Thoracic aorta (tissue), 2 donors: ENCODE data around the gene MYO15B. TPM values are rescaled to one million over a fixed set of nuclear protein-coding genes. Genes with fewer than 3 reads are reported as not detected.
A peak's percentile ranks its signal among the peaks of the same experiment; 100 is the strongest.

Experiments used
- ATAC-seq: fragments of 150-250 bp; one replicate; pipeline ENCODE4 v1.8.0; 2017; ENCODE audit warnings: low read depth; ENCODE audit not compliant: insufficient number of reproducible peaks, low FRiP score
- DNase-seq: peaks from one replicate; pipeline ENCODE4 v3.0.0-alpha.2; 2020; ENCODE audit warnings: low spot score
- H3K27ac ChIP-seq, 2 donors: fragments of 200-600 bp; sonication (generic); 1 replicate in 1 of 2; 2 replicates in 1 of 2; pipeline ENCODE4 v1.5.1; 2016; ENCODE audit warnings: mild to moderate bottlenecking in 2 of 2, moderate library complexity in 2 of 2
- H3K27me3 ChIP-seq: fragments of 200-600 bp; sonication (generic); replicated peaks from 2 replicates; pipeline ENCODE4 v1.6.0; 2016; ENCODE audit warnings: mild to moderate bottlenecking; ENCODE audit not compliant: insufficient read depth
- H3K36me3 ChIP-seq: fragments of 200-600 bp; sonication (generic); one replicate; pipeline ENCODE4 v1.5.1; 2016
- H3K4me1 ChIP-seq, 2 donors: fragments of 200-600 bp; sonication (generic); 1 replicate in 1 of 2; 2 replicates in 1 of 2; pipeline versions ENCODE4 v1.5.1 to v1.6.0; 2016; ENCODE audit warnings: low read depth in 2 of 2, mild to moderate bottlenecking in 1 of 2; ENCODE audit not compliant: control insufficient read depth in 1 of 2
- H3K4me3 ChIP-seq: fragments of 200-600 bp; sonication (generic); 2 replicates; pipeline ENCODE4 v1.5.1; 2016; ENCODE audit warnings: mild to moderate bottlenecking
- H3K9me3 ChIP-seq: fragments of 200-600 bp; sonication (generic); 2 replicates; pipeline ENCODE4 v1.5.1; 2016
- CTCF ChIP-seq: fragments of 200-600 bp; sonication (generic); IDR thresholded peaks from one replicate; pipeline ENCODE4 v1.5.1; 2019; ENCODE audit warnings: antibody characterized with exemption
- total RNA-seq, 2 donors: library from RNA; depleted of rRNA; stranded (reverse); fragments of >200 nt; gene quantifications; one replicate each; pipeline versions ENCODE4 v1.1.0 to v1.2.3, GENCODE V29; 2016

The MYO15B gene
- total RNA-seq, 2 donors from 2014 or later, result 103 to 151 TPM

- no peak for TF ChIP-seq CTCF
- Histone ChIP-seq H3K27ac (no peak overlapping the region), H3K4me3 (no peak overlapping the region), H3K4me1 (no peaks in the 10 kb centered on the region), H3K36me3 (no peaks in the 10 kb centered on the region), H3K9me3 (no peaks in the 10 kb centered on the region), H3K27me3 (no peaks in the 10 kb centered on the region)
- ATAC-seq, result no peak
- no peak for DNase-seq
These were observed 8.3 kb downstream of the MYO15B start for GRCh38 chr17:75595920-75596313.

GRCh38 chr17:75596320-75597087 is 8.9 kb downstream of the MYO15B start:
- Histone ChIP-seq H3K9me3 (no peaks in the 10 kb centered on the region), H3K4me1 (no peaks in the 10 kb centered on the region), H3K27me3 (no peaks in the 10 kb centered on the region), H3K4me3 (no peak overlapping the region), H3K27ac (no peak overlapping the region), H3K36me3 (no peaks in the 10 kb centered on the region)
- ATAC-seq (no peak), DNase-seq (no peak)
- TF ChIP-seq CTCF, result no peak

- H3K27me3 ChIP-seq, result no peaks in the 10 kb centered on the region
- TF ChIP-seq CTCF, result peak; percentile 60
- no peaks in the 10 kb centered on the region for H3K36me3 ChIP-seq
- no peak overlapping the region for H3K4me3 ChIP-seq
- H3K4me1 ChIP-seq, result no peaks in the 10 kb centered on the region
- ATAC-seq (no peak), DNase-seq (no peak)
- no peaks in the 10 kb centered on the region for H3K9me3 ChIP-seq
- H3K27ac ChIP-seq, result no peak overlapping the region
These were observed 13.7 kb downstream of the MYO15B start for GRCh38 chr17:75601057-75601987.

- no peak for TF ChIP-seq CTCF
- Histone ChIP-seq H3K36me3 (no peaks in the 10 kb centered on the region), H3K4me3 (no peak overlapping the region), H3K9me3 (no peaks in the 10 kb centered on the region), H3K4me1 (no peaks in the 10 kb centered on the region), H3K27me3 (no peaks in the 10 kb centered on the region), H3K27ac (no peak overlapping the region)
- DNase-seq, result no peak
- ATAC-seq, result no peak
These were observed 15.0 kb downstream of the MYO15B start for GRCh38 chr17:75602644-75603043.

GRCh38 chr17:75603123-75603522 is 15.5 kb downstream of the MYO15B start:
- no peak for TF ChIP-seq CTCF
- H3K27me3 ChIP-seq, result no peaks in the 10 kb centered on the region
- H3K27ac ChIP-seq, result no peak overlapping the region
- ATAC-seq (no peak), DNase-seq (no peak)
- H3K4me3 ChIP-seq, result no peak overlapping the region
- no peaks in the 10 kb centered on the region for H3K36me3 ChIP-seq
- no peaks in the 10 kb centered on the region for H3K4me1 ChIP-seq
- H3K9me3 ChIP-seq, result no peaks in the 10 kb centered on the region
